Measurements from ENCODE around the gene COX7B. TPM values are rescaled to one million over a fixed set of nuclear protein-coding genes. Genes with fewer than 3 reads are reported as not detected.

COX7B gene
- polyA plus RNA-seq, 1 experiment: 351 TPM

- TF ChIP-seq CTCF (IDR thresholded peaks at IDR 0.05; ENCODE audit: insufficient read depth, low read depth, low read length): no peak
- ChIA-PET POLR2A (no interaction called here), CTCF (no interaction called here)
- Histone ChIP-seq H3K4me3 (ENCODE audit: low read depth, low read length) (no peak overlapping the region), H3K36me3 (ENCODE audit: control insufficient read depth, insufficient read depth, low read length) (no peaks in the 10 kb centered on the region), H3K27me3 (ENCODE audit: control insufficient read depth, insufficient read depth, low read length) (no peaks in the 10 kb centered on the region)
- DNase-seq (ENCODE audit: low read depth): no peak
Measured at GRCh38 chrX:77945910-77946545, 46.8 kb downstream of the COX7B start.

- ChIA-PET CTCF (no interaction called here), POLR2A (no interaction called here)
- no peak overlapping the region for H3K4me3 ChIP-seq (ENCODE audit: low read depth, low read length)
- TF ChIP-seq CTCF (IDR thresholded peaks at IDR 0.05; ENCODE audit: insufficient read depth, low read depth, low read length): no peak
- no peaks in the 10 kb centered on the region for H3K36me3 ChIP-seq (ENCODE audit: control insufficient read depth, insufficient read depth, low read length)
- no peak for DNase-seq (ENCODE audit: low read depth)
- no peaks in the 10 kb centered on the region for H3K27me3 ChIP-seq (ENCODE audit: control insufficient read depth, insufficient read depth, low read length)
Measured at GRCh38 chrX:77946571-77946970, 47.3 kb downstream of the COX7B start.

- POLR2A ChIA-PET: no interaction called here
- CTCF ChIA-PET: no interaction called here
Measured at GRCh38 chrX:77949840-77950239, 50.6 kb downstream of the COX7B start.

GRCh38 chrX:77952173-77952572 is 52.9 kb downstream of the COX7B start:
- no peak for TF ChIP-seq CTCF (IDR thresholded peaks at IDR 0.05; ENCODE audit: insufficient read depth, low read depth, low read length)
- Histone ChIP-seq H3K27me3 (ENCODE audit: control insufficient read depth, insufficient read depth, low read length) (no peaks in the 10 kb centered on the region), H3K4me3 (ENCODE audit: low read depth, low read length) (no peak overlapping the region), H3K36me3 (ENCODE audit: control insufficient read depth, insufficient read depth, low read length) (no peaks in the 10 kb centered on the region)
- CTCF ChIA-PET: interaction anchor here (0.6 kb wide), 1 partner anchor 234 kb away, joined by 4 read pairs; no protein-coding TSS in a partner anchor
- no peak for DNase-seq (ENCODE audit: low read depth)
- POLR2A ChIA-PET: no interaction called here

More at GRCh38 chrX:77949840-77950239, 50.6 kb downstream of the COX7B start:
- H3K27me3 ChIP-seq (ENCODE audit: control insufficient read depth, insufficient read depth, low read length): no peaks in the 10 kb centered on the region
- H3K36me3 ChIP-seq (ENCODE audit: control insufficient read depth, insufficient read depth, low read length): no peaks in the 10 kb centered on the region
- no peak for DNase-seq (ENCODE audit: low read depth)
- TF ChIP-seq CTCF (IDR thresholded peaks at IDR 0.05; ENCODE audit: insufficient read depth, low read depth, low read length): no peak
- H3K4me3 ChIP-seq (ENCODE audit: low read depth, low read length): no peak overlapping the region

- CTCF ChIA-PET: no interaction called here
- POLR2A ChIA-PET: no interaction called here
- no peak for TF ChIP-seq CTCF (IDR thresholded peaks at IDR 0.05; ENCODE audit: insufficient read depth, low read depth, low read length)
- no peaks in the 10 kb centered on the region for H3K27me3 ChIP-seq (ENCODE audit: control insufficient read depth, insufficient read depth, low read length)
- no peak overlapping the region for H3K4me3 ChIP-seq (ENCODE audit: low read depth, low read length)
- H3K36me3 ChIP-seq (ENCODE audit: control insufficient read depth, insufficient read depth, low read length): no peaks in the 10 kb centered on the region
- no peak for DNase-seq (ENCODE audit: low read depth)
Measured at GRCh38 chrX:77953302-77953701, 54.0 kb downstream of the COX7B start.
